GM23338 (cell line): Measurements from ENCODE around the gene CASK. TPM values are rescaled to one million over a fixed set of nuclear protein-coding genes. Genes with fewer than 3 reads are reported as not detected.

Source experiments
- ATAC-seq: fragments of 200-7000 bp; cut with Tn5 transposase; 3 replicates; pipeline ENCODE4 v1.9.1; 2020
- DNase-seq: peaks from one replicate; pipeline ENCODE4 v3.0.0-alpha.2; 2015; ENCODE audit warnings: low spot score
- H2AFZ ChIP-seq: fragments of 200-600 bp; sonication (generic); 2 replicates; pipeline ENCODE4 v1.8.0; 2016; ENCODE audit warnings: antibody characterized with exemption, mild to moderate bottlenecking, moderate library complexity
- H3F3A ChIP-seq: fragments of 200-600 bp; sonication (generic); replicated peaks from 2 replicates; pipeline ENCODE4 v1.8.0; 2017; ENCODE audit warnings: antibody characterized with exemption, mixed run types, low read depth
- H3K27ac ChIP-seq: fragments of 200-600 bp; sonication (generic); 2 replicates; pipeline ENCODE4 v1.6.1; 2016; ENCODE audit warnings: low read depth
- H3K27me3 ChIP-seq: fragments of 200-600 bp; sonication (generic); 2 replicates; pipeline ENCODE4 v1.8.0; 2016; ENCODE audit warnings: mild to moderate bottlenecking, mixed run types, moderate library complexity; ENCODE audit not compliant: insufficient read depth
- H3K36me3 ChIP-seq: fragments of 200-600 bp; sonication (generic); 2 replicates; pipeline ENCODE4 v1.8.0; 2016; ENCODE audit warnings: mild to moderate bottlenecking; ENCODE audit not compliant: insufficient read depth
- H3K4me1 ChIP-seq: fragments of 200-600 bp; sonication (generic); 2 replicates; pipeline ENCODE4 v1.8.0; 2016; ENCODE audit warnings: mild to moderate bottlenecking, moderate library complexity; ENCODE audit not compliant: insufficient read depth
- H3K4me2 ChIP-seq: fragments of 200-600 bp; sonication (generic); 2 replicates; pipeline ENCODE4 v1.7.1; 2017; ENCODE audit warnings: mixed run types
- H3K4me3 ChIP-seq: fragments of 200-600 bp; sonication (generic); 2 replicates; pipeline ENCODE4 v1.6.1; 2016; ENCODE audit warnings: mixed run types
- H3K79me2 ChIP-seq: fragments of 200-600 bp; sonication (generic); replicated peaks from 2 replicates; pipeline ENCODE4 v1.8.0; 2017; ENCODE audit warnings: mild to moderate bottlenecking; ENCODE audit not compliant: insufficient read depth
- H3K9me2 ChIP-seq: fragments of 200-600 bp; sonication (generic); 2 replicates; pipeline ENCODE4 v1.8.0; 2017; ENCODE audit not compliant: insufficient read depth
- H4K20me1 ChIP-seq: fragments of 200-600 bp; sonication (generic); replicated peaks from 2 replicates; pipeline ENCODE4 v1.8.0; 2017; ENCODE audit warnings: mild to moderate bottlenecking; ENCODE audit not compliant: insufficient read depth
- H3K27ac Mint-ChIP-seq: 2 replicates; pipeline ENCODE4 v1.8.0; 2020; ENCODE audit warnings: inconsistent platforms, mild to moderate bottlenecking, moderate library complexity, mixed read lengths
- H3K27me3 Mint-ChIP-seq: 3 replicates; pipeline ENCODE4 v1.8.0; 2022; ENCODE audit warnings: low read depth, mild to moderate bottlenecking, moderate library complexity, mixed read lengths, inconsistent platforms; ENCODE audit not compliant: insufficient read depth, poor library complexity
- H3K36me3 Mint-ChIP-seq: 3 replicates; pipeline ENCODE4 v1.8.0; 2021; ENCODE audit warnings: low read depth, mild to moderate bottlenecking, inconsistent platforms, moderate library complexity, mixed read lengths
- H3K4me1 Mint-ChIP-seq: 3 replicates; pipeline ENCODE4 v1.8.0; 2020; ENCODE audit warnings: mild to moderate bottlenecking, inconsistent platforms, mixed read lengths
- H3K4me3 Mint-ChIP-seq: 3 replicates; pipeline ENCODE4 v1.8.0; 2021; ENCODE audit warnings: moderate library complexity, mild to moderate bottlenecking, inconsistent platforms, mixed read lengths
- H3K9me3 Mint-ChIP-seq: 3 replicates; pipeline ENCODE4 v1.8.0; 2020; ENCODE audit warnings: moderate library complexity, mild to moderate bottlenecking, inconsistent platforms, mixed read lengths
- CREB1 ChIP-seq: fragments of 250-450 bp; sonication (Bioruptor Pico); IDR thresholded peaks from 2 replicates; pipeline ENCODE4 v1.5.0; 2020; ENCODE audit warnings: low read depth, mild to moderate bottlenecking, moderate library complexity
- CTCF ChIP-seq, 2 experiments: fragments of 200-600 bp in 1 of 2; sonication (generic) in 1 of 2; conservative IDR thresholded peaks; 2 replicates each; pipeline versions ENCODE4 v1.5.1 to v1.6.1; 2016 to 2017; ENCODE audit warnings: antibody characterized with exemption in 2 of 2, low read depth in 2 of 2, mild to moderate bottlenecking in 2 of 2, moderate library complexity in 1 of 2
- ETS1 ChIP-seq: IDR thresholded peaks from 2 replicates; pipeline ENCODE4 v1.6.1; 2016; ENCODE audit warnings: antibody characterized with exemption
- EZH2 ChIP-seq: fragments of 200-600 bp; sonication (generic); IDR thresholded peaks from one replicate; pipeline ENCODE4 v1.8.0; 2017; ENCODE audit warnings: antibody characterized with exemption, mild to moderate bottlenecking, low read depth; ENCODE audit not compliant: unreplicated experiment
- EZH2phosphoT487 ChIP-seq: fragments of 200-600 bp; sonication (generic); IDR thresholded peaks from one replicate; pipeline ENCODE4 v1.8.1; 2018; ENCODE audit warnings: antibody characterized with exemption; ENCODE audit not compliant: unreplicated experiment
- JUNB ChIP-seq: IDR thresholded peaks from one replicate; pipeline ENCODE4 v1.6.1; 2016; ENCODE audit warnings: antibody characterized with exemption; ENCODE audit not compliant: unreplicated experiment
- NANOG ChIP-seq: IDR thresholded peaks from 2 replicates; pipeline ENCODE4 v1.6.1; 2016; ENCODE audit warnings: antibody characterized with exemption, borderline replicate concordance
- POLR2AphosphoS5 ChIP-seq: IDR thresholded peaks from 2 replicates; pipeline ENCODE4 v1.6.1; 2016; ENCODE audit warnings: antibody characterized with exemption, low read depth
- STAT1 ChIP-seq: IDR thresholded peaks from one replicate; pipeline ENCODE4 v1.6.1; 2016; ENCODE audit warnings: antibody characterized with exemption; ENCODE audit not compliant: unreplicated experiment
- ZNF114 ChIP-seq: fragments of 250-450 bp; sonication (Bioruptor Pico); IDR thresholded peaks from 2 replicates; pipeline ENCODE4 v1.5.0; 2020; ENCODE audit warnings: mild to moderate bottlenecking, moderate library complexity
- ZNF331 ChIP-seq: fragments of 250-450 bp; sonication (Bioruptor Pico); IDR thresholded peaks from 2 replicates; pipeline ENCODE4 v1.5.0; 2020; ENCODE audit warnings: low read depth, mild to moderate bottlenecking, moderate library complexity
- ZNF462 ChIP-seq: fragments of 250-450 bp; sonication (Bioruptor Pico); IDR thresholded peaks from 2 replicates; pipeline ENCODE4 v1.5.0; 2020; ENCODE audit warnings: mild to moderate bottlenecking, moderate library complexity
- polyA plus RNA-seq: library from polyadenylated mRNA; unstranded; fragments of >200 nt; fragmentation: Nextera tagmentation; extraction: Ambion mirVana; gene quantifications from 2 replicates; pipeline ENCODE4 v1.2.1, GENCODE V29; 2016
- total RNA-seq: library from RNA; depleted of rRNA; stranded (reverse); fragments of >200 nt; shearing (Covaris generic); gene quantifications from 2 replicates; pipeline ENCODE4 v1.2.3, GENCODE V29; 2014

The CASK gene
- total and polyA plus RNA-seq, 2 experiments from 2014 or later, result 15.3 to 44.4 TPM

- peaks cover 26% of the 10 kb centered on the region for H3K36me3 Mint-ChIP-seq
- Histone ChIP-seq H3K4me2 (no peak overlapping the region), H3K4me3 (no peak overlapping the region), H3K27me3 (no peaks in the 10 kb centered on the region), H3K79me2 (peaks cover 48% of the 10 kb centered on the region), H3F3A (no peaks in the 10 kb centered on the region), H2AFZ (no peak overlapping the region), H4K20me1 (peaks cover 3% of the 10 kb centered on the region; the same call in 1 of the 2 replicates), H3K27ac (no peak overlapping the region), H3K4me1 (no peaks in the 10 kb centered on the region; the same call in 1 of the 2 replicates), H3K36me3 (no peaks in the 10 kb centered on the region), H3K9me2 (no peaks in the 10 kb centered on the region)
- H3K27me3 Mint-ChIP-seq, result peaks cover 1% of the 10 kb centered on the region
- no peak for TF ChIP-seq EZH2phosphoT487
- TF ChIP-seq ETS1, result no peak
- no peak for TF ChIP-seq ZNF331 (CRISPR knock-in tag)
- no peak for TF ChIP-seq EZH2
- no peak for TF ChIP-seq JUNB
- no peak for TF ChIP-seq ZNF462
- TF ChIP-seq ZNF114 (CRISPR knock-in tag), result no peak
- TF ChIP-seq STAT1, result no peak
- no peak for TF ChIP-seq POLR2AphosphoS5
- no peak for TF ChIP-seq NANOG
- TF ChIP-seq CTCF (conservative IDR thresholded peaks at IDR 0.05; ENCODE audit: low read depth in 2 of 2), result no peak
- TF ChIP-seq CREB1 (CRISPR knock-in tag), result no peak
- H3K4me1 Mint-ChIP-seq, result peaks cover 7% of the 10 kb centered on the region; the same call in 2 of the 3 replicates
- no peak overlapping the region for H3K4me3 Mint-ChIP-seq
- no peak overlapping the region for H3K27ac Mint-ChIP-seq
- ATAC-seq (no peak), DNase-seq (no peak)
- H3K9me3 Mint-ChIP-seq, result peaks cover 9% of the 10 kb centered on the region; the same call in 2 of the 3 replicates
Observed at GRCh38 chrX:41900321-41900720, 23.0 kb downstream of the CASK start.
